Neuron (in vitro differentiated cells): ENCODE data around the gene SERP1.
A peak's percentile ranks its signal among the peaks of the same experiment; 100 is the strongest.

Experiments
- H2AFZ ChIP-seq: one replicate; pipeline ENCODE4 v1.6.1; 2013; ENCODE audit warnings: low read depth, mild to moderate bottlenecking, inconsistent platforms, low read length, moderate library complexity
- H3K27me3 ChIP-seq: one replicate; pipeline ENCODE4 v1.6.1; 2013; ENCODE audit warnings: low read length; ENCODE audit not compliant: insufficient read depth
- H3K36me3 ChIP-seq: one replicate; pipeline ENCODE4 v1.6.1; 2013; ENCODE audit warnings: low read length; ENCODE audit not compliant: insufficient read depth
- H3K4me1 ChIP-seq: one replicate; pipeline ENCODE4 v1.6.1; 2013; ENCODE audit warnings: low read length; ENCODE audit not compliant: insufficient read depth
- H3K4me3 ChIP-seq: 2 replicates; pipeline ENCODE4 v1.5.1; 2013; ENCODE audit warnings: mild to moderate bottlenecking, low read length, moderate library complexity
- H3K9me3 ChIP-seq: one replicate; pipeline ENCODE4 v1.6.1; 2013; ENCODE audit warnings: low read length

The SERP1 gene

DNA sequence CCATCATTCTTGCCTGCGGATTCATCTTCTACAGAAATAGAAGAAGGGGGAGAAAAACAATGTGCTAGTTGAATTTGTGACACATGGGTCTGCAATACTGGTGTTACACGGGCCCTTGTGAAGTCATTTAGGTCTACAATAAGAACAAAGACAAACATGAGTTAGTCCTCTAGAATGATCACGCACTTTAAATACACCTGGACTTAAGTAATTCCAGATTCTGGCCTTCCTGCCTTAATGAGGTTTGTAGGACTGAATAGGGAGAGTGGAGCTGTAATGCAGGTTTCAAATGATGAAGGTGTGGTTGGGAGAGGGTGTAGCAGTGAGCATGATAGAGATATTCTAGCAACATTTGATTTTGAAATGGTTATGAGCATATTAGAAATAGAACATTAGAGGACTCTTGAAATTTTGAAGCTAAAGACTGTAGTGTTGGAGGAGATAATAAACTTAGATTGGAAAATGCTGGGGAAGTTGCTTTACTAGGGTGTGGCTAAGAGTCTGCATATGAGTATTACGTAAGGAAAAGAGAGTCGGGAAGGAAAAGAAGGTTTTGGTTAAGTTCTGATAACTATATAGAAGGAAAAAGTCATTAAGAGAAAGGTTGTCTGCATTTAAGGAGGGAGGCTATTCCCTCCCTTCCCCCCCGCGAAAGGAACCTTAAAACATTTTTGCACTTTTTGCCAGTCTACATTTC lies 897 bp upstream of the SERP1 start:
- Histone ChIP-seq H3K9me3 (no peaks in the 10 kb centered on the region), H3K27me3 (no peaks in the 10 kb centered on the region), H3K4me1 (peaks cover 28% of the 10 kb centered on the region), H3K36me3 (peaks cover 15% of the 10 kb centered on the region), H2AFZ (peak overlapping the region; percentile 51), H3K4me3 (peak overlapping the region; percentile 64)

DNA sequence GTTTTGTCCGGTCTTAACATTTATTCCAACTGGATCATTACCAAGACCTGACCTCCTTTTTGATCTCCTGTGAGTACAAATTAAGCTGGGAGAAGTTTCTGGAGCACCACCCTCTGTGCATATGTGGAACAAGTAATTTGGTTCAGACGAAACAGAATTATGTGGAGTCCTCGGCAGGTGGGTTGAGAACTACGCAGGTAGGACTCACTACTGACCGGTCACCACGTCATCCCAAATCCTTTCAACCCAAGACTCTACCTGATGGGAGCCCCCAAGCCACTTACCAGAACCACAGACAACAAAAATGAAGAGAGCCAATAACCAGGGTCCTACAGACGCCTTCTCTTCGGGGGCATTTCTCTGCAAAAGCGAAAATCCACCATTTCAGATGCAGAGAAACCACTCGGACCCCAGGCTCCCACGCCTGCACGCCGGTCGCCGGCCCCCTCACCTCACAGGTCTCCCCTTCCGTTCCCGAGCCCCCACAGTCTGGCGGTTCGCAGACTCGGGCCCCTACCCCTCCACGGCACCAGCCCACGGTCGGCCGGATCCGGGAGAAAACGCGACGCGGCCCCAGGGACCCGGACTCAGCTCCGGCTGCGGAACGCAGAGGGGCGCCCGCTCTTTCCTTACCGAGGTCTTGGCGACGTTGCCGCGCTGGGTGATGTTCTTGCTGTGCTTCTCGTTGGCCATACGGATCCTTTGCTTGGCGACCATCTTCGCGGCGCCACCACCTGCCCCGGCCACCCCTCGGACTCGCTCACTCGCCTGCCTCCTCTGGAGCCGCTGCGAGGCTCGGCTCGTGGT lies 674 bp downstream of the SERP1 start:
- H3K4me3 ChIP-seq: peak overlapping the region; percentile 64
- H2AFZ ChIP-seq: peak overlapping the region; percentile 51
- peaks cover 28% of the 10 kb centered on the region for H3K4me1 ChIP-seq

DNA sequence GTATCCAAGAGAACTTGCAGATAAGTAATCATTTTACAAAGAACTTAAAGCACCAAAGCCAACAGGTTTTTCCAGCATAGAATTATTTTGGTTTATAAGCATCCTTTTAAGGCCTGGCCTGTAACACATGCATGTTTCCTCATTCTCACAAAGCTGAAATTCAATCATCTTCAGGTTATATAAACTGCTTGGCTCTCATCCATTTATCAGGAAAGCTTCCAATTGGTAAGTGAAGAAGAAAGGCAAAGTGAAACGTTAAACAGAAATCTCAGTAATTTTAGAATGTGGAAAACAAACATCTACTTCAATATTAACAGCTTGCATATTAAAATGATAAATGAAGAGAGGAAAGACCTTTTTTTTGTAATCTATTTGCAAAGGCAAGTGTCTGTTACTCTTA lies 1.6 kb downstream of the SERP1 start:
- Histone ChIP-seq H2AFZ (no peak overlapping the region), H3K27me3 (no peaks in the 10 kb centered on the region), H3K9me3 (no peaks in the 10 kb centered on the region), H3K4me1 (peaks cover 28% of the 10 kb centered on the region), H3K36me3 (peaks cover 17% of the 10 kb centered on the region), H3K4me3 (peak overlapping the region; percentile 64)

More for the DNA sequence above, 674 bp downstream of the SERP1 start:
- Histone ChIP-seq H3K27me3 (no peaks in the 10 kb centered on the region), H3K9me3 (no peaks in the 10 kb centered on the region), H3K36me3 (peaks cover 17% of the 10 kb centered on the region)

DNA sequence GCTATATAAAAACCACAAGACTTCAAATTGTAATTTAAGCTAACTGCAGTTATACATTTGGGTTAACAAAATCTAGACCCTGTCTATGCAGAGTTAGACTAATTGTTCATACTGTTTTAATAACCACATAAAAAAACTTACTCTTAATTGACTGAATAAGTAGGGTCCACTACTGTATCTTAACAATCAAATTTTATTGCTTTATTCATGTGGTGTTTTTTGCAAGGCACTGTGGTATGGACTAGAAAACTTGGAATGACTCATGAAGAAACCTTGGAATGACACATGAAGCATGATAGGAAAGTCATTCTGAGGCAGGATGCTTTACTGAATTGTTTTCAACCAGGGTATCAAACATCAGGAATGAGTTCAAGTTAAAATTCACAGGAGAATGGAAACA lies 2.3 kb downstream of the SERP1 start:
- no peaks in the 10 kb centered on the region for H3K9me3 ChIP-seq
- peak overlapping the region; percentile 64 for H3K4me3 ChIP-seq
- peaks cover 25% of the 10 kb centered on the region for H3K4me1 ChIP-seq
- H3K36me3 ChIP-seq: peaks cover 17% of the 10 kb centered on the region
- no peaks in the 10 kb centered on the region for H3K27me3 ChIP-seq
- H2AFZ ChIP-seq: no peak overlapping the region

DNA sequence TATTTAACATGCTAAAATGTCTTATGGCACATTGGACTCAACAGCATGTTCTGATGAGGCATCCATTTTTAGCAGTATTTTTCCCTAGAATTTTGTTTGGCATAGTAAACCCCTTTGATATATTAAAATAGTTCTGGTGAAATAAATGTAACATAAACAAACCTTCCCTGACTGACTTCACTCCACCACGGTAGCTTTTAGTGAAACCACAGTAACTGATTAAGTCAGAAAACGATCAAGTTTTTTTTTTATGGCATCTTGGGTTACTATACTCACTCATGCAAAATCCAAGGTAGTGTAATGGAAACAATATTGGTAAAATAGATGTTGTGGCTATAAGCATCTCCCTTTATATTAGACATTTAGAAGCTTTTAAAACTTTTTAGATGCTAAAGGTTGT lies 2.8 kb downstream of the SERP1 start:
- Histone ChIP-seq H3K4me1 (peaks cover 25% of the 10 kb centered on the region), H3K27me3 (no peaks in the 10 kb centered on the region), H3K9me3 (no peaks in the 10 kb centered on the region), H3K4me3 (no peak overlapping the region), H2AFZ (no peak overlapping the region), H3K36me3 (peaks cover 17% of the 10 kb centered on the region)

DNA sequence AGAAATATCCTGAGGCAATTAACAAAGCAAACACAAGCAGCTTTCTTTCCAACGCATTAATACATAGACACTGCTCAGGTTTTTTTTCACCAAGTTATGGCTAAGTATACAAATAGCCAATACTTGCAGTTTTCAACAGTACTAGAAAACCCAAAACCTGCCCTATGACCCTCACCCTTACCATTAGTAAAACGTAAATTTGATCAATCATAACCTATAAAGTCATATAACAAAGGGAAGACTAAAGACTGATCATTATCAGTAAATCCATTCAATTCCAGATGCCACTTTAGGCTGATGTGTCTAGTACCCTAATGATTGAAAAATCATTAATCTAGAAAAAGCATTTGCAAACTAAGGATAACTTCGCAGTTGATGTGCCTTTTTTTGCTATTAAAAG lies 3.2 kb downstream of the SERP1 start:
- no peaks in the 10 kb centered on the region for H3K27me3 ChIP-seq
- H3K4me3 ChIP-seq: no peak overlapping the region
- peaks cover 17% of the 10 kb centered on the region for H3K36me3 ChIP-seq

DNA sequence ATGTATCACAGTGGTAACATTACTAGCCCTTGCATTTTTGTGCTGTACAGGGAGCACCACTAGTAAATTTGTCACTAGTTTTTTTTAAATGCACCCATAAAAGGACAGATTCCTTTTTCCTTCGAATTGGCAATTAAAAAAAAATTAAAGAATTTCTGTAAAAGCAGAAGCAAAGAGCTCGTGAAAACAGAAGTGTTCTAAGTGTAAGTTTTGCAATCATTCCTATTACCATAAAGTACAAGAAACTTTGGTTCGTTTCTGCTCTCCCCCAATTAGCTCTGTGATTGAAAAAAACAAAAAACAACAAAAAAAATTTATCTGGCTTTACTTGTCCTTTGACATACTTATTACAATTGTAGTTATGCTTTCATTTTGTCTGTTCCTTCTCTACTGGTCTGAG lies 5.3 kb downstream of the SERP1 start:
- H3K4me3 ChIP-seq: no peak overlapping the region
- peaks cover 17% of the 10 kb centered on the region for H3K4me1 ChIP-seq
- peaks cover 17% of the 10 kb centered on the region for H3K36me3 ChIP-seq
- no peak overlapping the region for H2AFZ ChIP-seq
- H3K27me3 ChIP-seq: no peaks in the 10 kb centered on the region
- no peaks in the 10 kb centered on the region for H3K9me3 ChIP-seq

More for the DNA sequence above, 3.2 kb downstream of the SERP1 start:
- Histone ChIP-seq H3K9me3 (no peaks in the 10 kb centered on the region), H3K4me1 (peaks cover 25% of the 10 kb centered on the region), H2AFZ (no peak overlapping the region)

DNA sequence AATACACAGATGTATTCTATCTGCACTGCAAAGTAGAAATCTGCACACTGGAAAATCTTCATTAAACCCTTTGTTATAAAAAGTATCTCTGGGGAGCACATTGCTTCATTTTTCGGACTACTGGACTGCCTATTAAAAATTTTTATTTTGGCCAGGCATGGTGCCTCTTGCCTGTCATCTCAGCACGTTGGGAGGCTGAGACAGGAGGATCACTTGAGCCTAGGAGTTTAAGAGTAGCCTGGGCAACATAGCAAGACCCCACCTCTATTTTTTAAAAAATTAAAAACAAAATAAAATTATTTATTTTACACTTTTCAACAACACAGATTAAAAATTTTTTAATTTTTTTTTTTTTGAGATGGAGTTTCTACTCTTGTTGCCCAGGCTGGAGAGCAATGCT lies 6.0 kb downstream of the SERP1 start:
- Histone ChIP-seq H3K4me1 (peaks cover 17% of the 10 kb centered on the region), H3K9me3 (no peaks in the 10 kb centered on the region), H3K27me3 (no peaks in the 10 kb centered on the region), H3K4me3 (no peak overlapping the region), H3K36me3 (peaks cover 17% of the 10 kb centered on the region), H2AFZ (no peak overlapping the region)

DNA sequence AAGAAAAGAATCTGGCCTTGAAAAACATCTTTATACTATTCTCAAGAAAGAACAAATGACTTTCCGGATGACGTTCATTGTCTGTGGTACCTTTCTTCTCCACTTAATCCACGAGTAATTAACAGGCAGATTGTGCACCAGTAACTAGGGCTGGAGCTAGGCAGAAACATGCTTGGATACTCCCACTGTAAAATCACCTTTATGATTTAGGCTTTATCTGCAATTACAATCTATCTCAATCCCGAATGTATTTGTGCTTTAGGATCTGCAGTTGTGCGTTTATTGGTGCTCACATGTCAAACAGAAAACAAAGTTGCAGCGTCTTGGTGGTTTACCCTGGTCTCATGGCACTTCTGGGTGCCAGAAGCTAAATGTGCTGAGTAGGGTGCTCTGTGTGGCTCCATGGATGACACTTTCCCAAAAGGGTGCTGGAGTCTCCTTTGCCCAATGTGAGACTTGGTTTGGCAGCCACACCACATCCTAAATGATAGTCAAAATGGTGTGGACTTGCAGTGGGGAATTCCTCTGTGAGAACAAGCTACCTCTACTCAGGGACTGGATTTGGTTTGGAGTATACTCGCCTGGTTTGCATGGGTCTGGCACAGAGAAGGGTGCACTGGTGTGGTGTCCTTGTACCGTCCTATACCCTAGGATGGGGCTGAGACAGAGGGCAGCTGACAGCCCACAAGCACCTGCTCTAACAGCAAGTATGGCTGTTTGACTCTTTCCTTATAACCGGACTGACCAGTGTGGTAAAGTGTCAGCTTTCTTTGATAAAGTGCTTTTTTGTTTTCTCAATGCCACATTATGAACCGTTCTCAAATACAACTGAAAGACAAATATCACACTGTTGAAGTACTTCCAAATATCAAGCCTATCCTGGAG lies 7.7 kb downstream of the SERP1 start:
- Histone ChIP-seq H3K4me3 (no peak overlapping the region), H3K9me3 (no peaks in the 10 kb centered on the region), H3K27me3 (no peaks in the 10 kb centered on the region), H3K36me3 (peaks cover 10% of the 10 kb centered on the region), H3K4me1 (peaks cover 3% of the 10 kb centered on the region), H2AFZ (no peak overlapping the region)

DNA sequence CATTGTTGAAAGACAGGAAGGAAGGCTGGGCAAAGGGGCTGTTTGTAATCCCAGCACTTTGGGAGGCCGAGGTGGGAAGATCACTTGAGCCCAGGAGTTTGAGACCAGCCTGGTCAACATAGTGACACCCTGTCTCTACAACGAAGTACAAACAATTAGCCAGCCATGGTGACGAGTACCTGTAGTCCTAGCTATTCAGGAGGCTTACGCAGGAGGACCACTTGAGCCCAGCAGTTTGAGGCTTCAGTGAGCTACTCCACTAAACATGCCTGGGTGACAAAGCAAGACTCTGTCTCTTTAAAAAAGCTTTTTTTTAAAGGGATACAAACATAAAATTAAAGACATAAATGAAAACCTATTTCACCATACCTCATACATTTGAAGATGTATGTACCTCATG lies 11.1 kb downstream of the SERP1 start:
- no peaks in the 10 kb centered on the region for H3K4me1 ChIP-seq
- no peaks in the 10 kb centered on the region for H3K36me3 ChIP-seq
- no peak overlapping the region for H3K4me3 ChIP-seq
- H2AFZ ChIP-seq: no peak overlapping the region
- H3K9me3 ChIP-seq: no peaks in the 10 kb centered on the region
- H3K27me3 ChIP-seq: no peaks in the 10 kb centered on the region

DNA sequence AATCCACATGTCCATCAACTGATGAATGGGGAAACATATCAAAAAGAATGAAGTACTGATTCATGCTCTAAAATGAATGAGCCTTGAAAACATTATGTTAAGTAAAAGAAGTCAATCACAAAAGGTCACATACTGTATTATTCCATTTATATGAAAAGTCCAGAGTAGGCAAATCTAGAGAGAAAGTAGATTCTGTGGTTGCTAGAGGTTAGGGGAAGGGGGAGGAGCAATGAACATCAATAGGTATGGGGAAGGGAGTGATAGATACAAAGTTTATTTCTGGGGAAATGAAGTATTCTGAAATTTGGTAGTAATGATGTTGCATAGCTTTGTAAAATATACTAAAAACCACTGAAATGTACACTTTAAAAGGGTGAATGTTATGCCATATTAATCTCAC lies 14.5 kb downstream of the SERP1 start:
- Histone ChIP-seq H3K36me3 (no peaks in the 10 kb centered on the region), H3K4me1 (no peaks in the 10 kb centered on the region), H2AFZ (no peak overlapping the region), H3K4me3 (no peak overlapping the region), H3K27me3 (no peaks in the 10 kb centered on the region), H3K9me3 (no peaks in the 10 kb centered on the region)

DNA sequence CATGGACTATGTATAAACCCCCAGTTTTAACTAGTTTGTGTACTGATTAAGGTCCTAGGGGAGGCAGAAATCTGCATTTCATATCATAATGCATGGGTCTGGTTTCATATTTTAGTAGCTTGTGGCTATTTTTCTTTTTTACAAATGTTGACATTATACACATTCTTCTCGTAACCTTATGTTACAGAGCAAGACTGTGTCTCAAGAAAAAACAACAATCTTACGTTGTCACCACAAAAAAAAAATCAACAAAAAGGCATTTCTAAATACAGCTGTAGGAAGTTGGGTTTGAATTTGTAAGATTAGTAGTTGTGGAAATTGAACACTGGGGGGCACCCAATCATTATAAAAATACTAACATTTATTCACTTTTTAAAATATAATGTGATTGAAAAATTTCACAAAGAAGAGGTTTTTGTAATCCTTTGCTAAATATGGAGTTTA lies 17.9 kb downstream of the SERP1 start:
- Histone ChIP-seq H3K9me3 (no peaks in the 10 kb centered on the region), H3K27me3 (no peaks in the 10 kb centered on the region), H2AFZ (no peak overlapping the region), H3K4me1 (no peaks in the 10 kb centered on the region), H3K36me3 (no peaks in the 10 kb centered on the region), H3K4me3 (no peak overlapping the region)
